H1 (cell line): Measurements from ENCODE around the gene DEDD. TPM values are rescaled to one million over a fixed set of nuclear protein-coding genes. Genes with fewer than 3 reads are reported as not detected.

ENCODE experiments used
- polyA plus RNA-seq, 7 experiments: library from polyadenylated mRNA; depleted of rRNA in 3 of 7; stranded (reverse) in 5 of 7; unstranded in 2 of 7; fragments of >200 nt in 5 of 7; fragments of 200-250 nt in 2 of 7; gene quantifications; 1 replicate in 5 of 7; 2 replicates in 1 of 7; 4 replicates in 1 of 7; pipeline versions ENCODE4 v1.2.1 to v1.2.3, GENCODE V29; 2011 to 2013; ENCODE audit warnings: missing spikeins in 2 of 7, mixed read lengths in 2 of 7
- small RNA-seq: library from polyadenylated mRNA; stranded (forward); fragments of <200 nt; extraction: miRNeasy Mini kit (QIAGEN cat#:217004); gene quantifications from one replicate; pipeline ENCODE3, GENCODE V24; 2013; ENCODE audit not compliant: insufficient read depth
- total RNA-seq: library from RNA; stranded (reverse); fragmentation: NEBNext Ultra II Directional; extraction: Animal tissue kit (Norgen Biotek cat#: 25700); gene quantifications from 2 replicates; pipeline ENCODE4 v1.2.1, GENCODE V29; 2021

Gene DEDD
- total and polyA plus RNA-seq, 2 of the 8 experiments (the other 6 are each of a cell fraction or from before 2014, with no cell fraction given), result 42.6 to 55.9 TPM

Small RNAs within 50 kb of the gene (small RNA-seq; reads per million reads assigned to genes)
- not detected for gene RF01225

Other genes starting within 250 kb of the DEDD start
- gene ITLN1, start 247.5 kb downstream of the DEDD start, total RNA-seq, result not detected in 2 replicates
- gene ITLN1, start 247.5 kb downstream of the DEDD start, polyA plus RNA-seq (2011; rRNA removed), result not detected in 2 replicates
- 4.7 and 5.6 TPM in 2 replicates for gene ITLN2, start 177.9 kb downstream of the DEDD start, total RNA-seq
- gene ITLN2, start 177.9 kb downstream of the DEDD start, polyA plus RNA-seq (2011; rRNA removed), result 6.3 and 6.8 TPM in 2 replicates
- 143 and 159 TPM in 2 replicates for gene F11R, start 111.5 kb downstream of the DEDD start, total RNA-seq
- gene F11R, start 111.5 kb downstream of the DEDD start, polyA plus RNA-seq (2011; rRNA removed), result 170 and 200 TPM in 2 replicates
- gene TSTD1, start 93.7 kb downstream of the DEDD start, total RNA-seq, result 60.4 and 60.9 TPM in 2 replicates
- gene TSTD1, start 93.7 kb downstream of the DEDD start, polyA plus RNA-seq (2011; rRNA removed), result 314 and 360 TPM in 2 replicates
- gene USF1, start 86.7 kb downstream of the DEDD start, total RNA-seq, result 68.9 and 74.6 TPM in 2 replicates
- gene USF1, start 86.7 kb downstream of the DEDD start, polyA plus RNA-seq (2011; rRNA removed), result 45.7 and 50.3 TPM in 2 replicates
- gene ARHGAP30, start 62.8 kb downstream of the DEDD start, total RNA-seq, result 0.39 and 0.40 TPM in 2 replicates
- 0.27 and 0.50 TPM in 2 replicates for gene ARHGAP30, start 62.8 kb downstream of the DEDD start, polyA plus RNA-seq (2011; rRNA removed)
- gene NECTIN4, start 43.1 kb downstream of the DEDD start, total RNA-seq, result 0.19 and 0.29 TPM in 2 replicates
- 0.71 and 0.86 TPM in 2 replicates for gene NECTIN4, start 43.1 kb downstream of the DEDD start, polyA plus RNA-seq (2011; rRNA removed)
- gene KLHDC9, start 34.3 kb downstream of the DEDD start, total RNA-seq, result 4.0 and 6.5 TPM in 2 replicates
- gene KLHDC9, start 34.3 kb downstream of the DEDD start, polyA plus RNA-seq (2011; rRNA removed), result 15.6 and 18.0 TPM in 2 replicates
- gene PFDN2, start 14.6 kb downstream of the DEDD start, total RNA-seq, result 71.2 and 74.7 TPM in 2 replicates
- gene PFDN2, start 14.6 kb downstream of the DEDD start, polyA plus RNA-seq (2011; rRNA removed), result 66.2 and 69.6 TPM in 2 replicates
- gene NIT1, start 14.6 kb downstream of the DEDD start, total RNA-seq, result 40.4 and 40.6 TPM in 2 replicates
- 33.0 and 46.3 TPM in 2 replicates for gene NIT1, start 14.6 kb downstream of the DEDD start, polyA plus RNA-seq (2011; rRNA removed)
- 67.8 and 71.0 TPM in 2 replicates for gene UFC1, start 21.3 kb upstream of the DEDD start, total RNA-seq
- 60.2 and 102 TPM in 2 replicates for gene UFC1, start 21.3 kb upstream of the DEDD start, polyA plus RNA-seq (2011; rRNA removed)
- gene USP21, start 26.8 kb upstream of the DEDD start, total RNA-seq, result 23.9 and 28.2 TPM in 2 replicates
- 36.3 and 53.5 TPM in 2 replicates for gene USP21, start 26.8 kb upstream of the DEDD start, polyA plus RNA-seq (2011; rRNA removed)
- 32.1 and 40.4 TPM in 2 replicates for gene PPOX, start 33.8 kb upstream of the DEDD start, total RNA-seq
- gene PPOX, start 33.8 kb upstream of the DEDD start, polyA plus RNA-seq (2011; rRNA removed), result 37.7 and 39.4 TPM in 2 replicates
- 42.3 and 45.5 TPM in 2 replicates for gene B4GALT3, start 44.8 kb upstream of the DEDD start, total RNA-seq
- 43.0 and 61.2 TPM in 2 replicates for gene B4GALT3, start 44.8 kb upstream of the DEDD start, polyA plus RNA-seq (2011; rRNA removed)
- gene ADAMTS4, start 66.4 kb upstream of the DEDD start, total RNA-seq, result 7.2 and 12.4 TPM in 2 replicates
- 4.6 and 6.4 TPM in 2 replicates for gene ADAMTS4, start 66.4 kb upstream of the DEDD start, polyA plus RNA-seq (2011; rRNA removed)
- gene NDUFS2, start 69.7 kb upstream of the DEDD start, total RNA-seq, result 88.7 and 95.1 TPM in 2 replicates
- 100 and 113 TPM in 2 replicates for gene NDUFS2, start 69.7 kb upstream of the DEDD start, polyA plus RNA-seq (2011; rRNA removed)
- 0.86 TPM in 1 of 2 replicates, not detected in the other for gene FCER1G, start 82.6 kb upstream of the DEDD start, total RNA-seq
- gene FCER1G, start 82.6 kb upstream of the DEDD start, polyA plus RNA-seq (2011; rRNA removed), result 0.85 and 1.6 TPM in 2 replicates
- not detected in 2 replicates for gene APOA2, start 91.0 kb upstream of the DEDD start, total RNA-seq
- 0.41 TPM in 1 of 2 replicates, not detected in the other for gene APOA2, start 91.0 kb upstream of the DEDD start, polyA plus RNA-seq (2011; rRNA removed)
- gene TOMM40L, start 93.4 kb upstream of the DEDD start, total RNA-seq, result 13.8 and 15.0 TPM in 2 replicates
- 11.4 and 14.2 TPM in 2 replicates for gene TOMM40L, start 93.4 kb upstream of the DEDD start, polyA plus RNA-seq (2011; rRNA removed)
- not detected in 2 replicates for gene NR1I3, start 105.5 kb upstream of the DEDD start, total RNA-seq
- gene NR1I3, start 105.5 kb upstream of the DEDD start, polyA plus RNA-seq (2011; rRNA removed), result not detected in 2 replicates
- 1.0 and 1.9 TPM in 2 replicates for gene PCP4L1, start 126.1 kb upstream of the DEDD start, total RNA-seq
- 0.41 and 0.55 TPM in 2 replicates for gene PCP4L1, start 126.1 kb upstream of the DEDD start, polyA plus RNA-seq (2011; rRNA removed)
- gene MPZ, start 177.3 kb upstream of the DEDD start, total RNA-seq, result 4.1 and 6.1 TPM in 2 replicates
- gene MPZ, start 177.3 kb upstream of the DEDD start, polyA plus RNA-seq (2011; rRNA removed), result 5.1 and 8.1 TPM in 2 replicates
- 216 and 224 TPM in 2 replicates for gene SDHC, start 181.7 kb upstream of the DEDD start, total RNA-seq
- 251 and 305 TPM in 2 replicates for gene SDHC, start 181.7 kb upstream of the DEDD start, polyA plus RNA-seq (2011; rRNA removed)
- not detected in 2 replicates for gene CFAP126, start 235.2 kb upstream of the DEDD start, total RNA-seq
- not detected in 2 replicates for gene CFAP126, start 235.2 kb upstream of the DEDD start, polyA plus RNA-seq (2011; rRNA removed)